SJCRH30 (cell line): Measurements from ENCODE around the gene UBR2. TPM values are rescaled to one million over a fixed set of nuclear protein-coding genes. Genes with fewer than 3 reads are reported as not detected.
"Not testable (repeated sequence)": the region's sequence is repeated elsewhere in the genome, so short reads cannot be mapped to it uniquely, and the experiment has no call there.

Source experiments
- DNase-seq, 2 experiments: peaks; one replicate each; pipeline ENCODE4 v3.0.0-alpha.2; 2015 to 2020
- H3K27ac ChIP-seq: fragments of 250-450 bp; sonication (Bioruptor Pico); 2 replicates; pipeline ENCODE4 v1.5.1; 2020; ENCODE audit warnings: mild to moderate bottlenecking, moderate library complexity
- H3K27me3 ChIP-seq: fragments of 250-450 bp; sonication (Bioruptor Pico); 2 replicates; pipeline ENCODE4 v1.5.1; 2020; ENCODE audit warnings: mild to moderate bottlenecking, moderate library complexity
- H3K36me3 ChIP-seq: fragments of 250-450 bp; sonication (Bioruptor Pico); 2 replicates; pipeline ENCODE4 v1.5.1; 2020; ENCODE audit warnings: mild to moderate bottlenecking, moderate library complexity
- H3K4me1 ChIP-seq: fragments of 250-450 bp; sonication (Bioruptor Pico); 2 replicates; pipeline ENCODE4 v1.5.1; 2020; ENCODE audit warnings: mild to moderate bottlenecking, moderate library complexity
- H3K4me3 ChIP-seq: fragments of 250-450 bp; sonication (Bioruptor Pico); 2 replicates; pipeline ENCODE4 v1.5.1; 2020; ENCODE audit warnings: mild to moderate bottlenecking, moderate library complexity
- H3K9me3 ChIP-seq: fragments of 250-450 bp; sonication (Bioruptor Pico); replicated peaks from 2 replicates; pipeline ENCODE4 v1.5.1; 2020; ENCODE audit warnings: mild to moderate bottlenecking, moderate library complexity
- total RNA-seq: library from RNA; depleted of rRNA; stranded (reverse); fragments of >200 nt; shearing (Covaris generic); gene quantifications from 2 replicates; pipeline ENCODE4 v1.2.3, GENCODE V29; 2014

UBR2 gene
- total RNA-seq, 1 experiment from 2014 or later = 27.4 TPM

GRCh38 chr6:42619963-42620362, 56.1 kb downstream of the UBR2 start:
- Histone ChIP-seq H3K4me1 (no peaks in the 10 kb centered on the region; the same call in 1 of the 2 replicates), H3K4me3 (no peak overlapping the region), H3K27me3 (no peaks in the 10 kb centered on the region), H3K9me3 (no peaks in the 10 kb centered on the region), H3K36me3 (peaks cover 12% of the 10 kb centered on the region), H3K27ac (no peak overlapping the region)
- DNase-seq = no peak

DNA sequence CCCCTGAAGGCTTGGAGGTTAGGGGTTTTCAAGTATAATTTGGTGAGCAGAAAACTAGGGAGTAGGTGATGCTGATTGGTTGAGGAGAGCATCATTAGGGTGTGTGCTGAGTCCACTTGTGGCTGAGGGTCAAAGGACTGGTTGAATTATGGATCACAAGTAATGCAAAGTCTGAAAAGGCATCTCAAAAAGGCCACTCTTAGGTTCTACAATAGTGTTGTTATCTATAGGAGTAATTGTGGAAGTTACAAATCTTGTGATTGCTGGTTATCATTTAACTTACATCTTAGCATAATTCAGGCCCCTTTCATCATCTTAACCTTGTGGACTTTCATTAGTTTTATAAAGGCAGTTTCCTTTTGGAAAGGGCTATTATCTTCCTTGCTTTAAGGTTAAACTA, 60.8 kb downstream of the UBR2 start:
- no peaks in the 10 kb centered on the region for H3K4me1 ChIP-seq
- no peaks in the 10 kb centered on the region for H3K9me3 ChIP-seq
- H3K27ac ChIP-seq = no peak overlapping the region
- H3K36me3 ChIP-seq = peaks cover 9% of the 10 kb centered on the region
- no peak overlapping the region for H3K4me3 ChIP-seq
- H3K27me3 ChIP-seq = no peaks in the 10 kb centered on the region
- no peak for DNase-seq

- no peak for DNase-seq
- H3K27ac ChIP-seq = no peak overlapping the region
- no peaks in the 10 kb centered on the region for H3K9me3 ChIP-seq
- H3K4me3 ChIP-seq = no peak overlapping the region
- no peaks in the 10 kb centered on the region for H3K27me3 ChIP-seq
- no peaks in the 10 kb centered on the region for H3K4me1 ChIP-seq
- peaks cover 5% of the 10 kb centered on the region; the same call in 1 of the 2 replicates for H3K36me3 ChIP-seq
Observed at GRCh38 chr6:42627044-42627443, 63.2 kb downstream of the UBR2 start.

DNA sequence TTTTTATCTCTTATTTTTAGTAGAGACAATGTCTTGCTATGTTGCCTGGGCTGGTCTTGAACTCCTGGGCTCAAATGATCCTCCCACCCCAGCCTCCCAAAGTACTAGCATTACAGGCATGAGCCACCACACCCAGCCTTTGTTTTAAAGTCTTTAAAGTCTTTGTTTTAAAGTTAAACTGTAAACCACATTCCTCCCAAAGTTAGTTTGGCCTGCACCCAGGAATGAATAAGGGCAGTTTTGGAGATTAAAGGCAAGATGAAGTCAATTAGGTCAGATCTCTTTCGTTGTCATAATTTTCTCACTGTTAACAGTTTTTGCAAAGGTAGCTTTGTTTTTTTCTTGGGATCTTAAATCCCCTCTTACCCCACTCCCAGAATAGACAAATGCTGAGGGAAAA, 63.8 kb downstream of the UBR2 start:
- no peaks in the 10 kb centered on the region for H3K9me3 ChIP-seq
- no peaks in the 10 kb centered on the region for H3K27me3 ChIP-seq
- H3K27ac ChIP-seq = no peak overlapping the region
- no peak overlapping the region for H3K4me3 ChIP-seq
- H3K4me1 ChIP-seq = no peaks in the 10 kb centered on the region
- peaks cover 8% of the 10 kb centered on the region; the same call in 1 of the 2 replicates for H3K36me3 ChIP-seq
- peak in 1 of 2 experiments; percentile 3 for DNase-seq

DNA sequence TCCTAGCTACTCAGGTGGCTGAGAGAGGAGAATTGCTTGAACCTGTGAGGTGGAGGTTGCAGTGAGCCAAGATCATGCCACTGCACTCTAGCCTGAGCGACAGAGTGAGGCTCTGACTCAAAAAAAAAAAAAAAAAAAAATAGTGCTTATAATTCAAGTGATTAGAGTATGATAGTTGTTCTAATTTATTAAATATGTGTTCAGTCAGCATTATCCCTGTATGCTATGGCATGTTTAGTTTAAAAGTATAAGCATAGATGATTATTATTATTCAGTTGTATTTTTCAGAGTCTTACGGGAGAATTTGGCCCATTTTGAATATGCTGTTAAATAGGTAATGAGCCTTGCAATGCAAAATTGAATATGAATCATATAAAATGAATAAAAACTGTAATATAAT, 64.8 kb downstream of the UBR2 start:
- DNase-seq = no peak
- Histone ChIP-seq H3K9me3 (no peaks in the 10 kb centered on the region), H3K4me1 (no peaks in the 10 kb centered on the region), H3K36me3 (peaks cover 13% of the 10 kb centered on the region), H3K27me3 (no peaks in the 10 kb centered on the region), H3K4me3 (no peak overlapping the region), H3K27ac (no peak overlapping the region)

DNA sequence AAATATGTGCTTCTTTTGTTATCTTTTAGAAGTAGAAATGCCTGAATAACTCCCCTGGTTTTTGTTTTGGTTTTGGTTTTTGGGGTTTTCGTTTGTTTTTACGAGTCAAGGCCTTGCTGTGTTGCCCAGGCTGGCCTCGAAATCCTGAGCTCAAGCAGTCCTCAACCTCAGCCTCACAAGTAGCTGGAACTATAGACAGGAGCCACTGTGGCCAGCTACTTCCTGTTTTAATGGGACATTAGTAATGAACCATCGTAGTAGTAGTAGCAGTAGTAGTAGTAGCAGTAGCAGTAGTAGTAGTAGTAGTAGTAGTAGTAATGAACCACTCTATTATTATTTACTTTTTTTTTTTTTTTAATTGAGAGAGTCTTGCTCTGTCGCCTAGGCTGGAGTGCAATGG, 66.0 kb downstream of the UBR2 start:
- no peaks in the 10 kb centered on the region for H3K27me3 ChIP-seq
- H3K27ac ChIP-seq = no peak overlapping the region
- no peak for DNase-seq
- no peaks in the 10 kb centered on the region for H3K4me1 ChIP-seq
- no peak overlapping the region for H3K4me3 ChIP-seq
- peaks cover 16% of the 10 kb centered on the region for H3K36me3 ChIP-seq
- no peaks in the 10 kb centered on the region for H3K9me3 ChIP-seq

GRCh38 chr6:42637681-42638080, 73.9 kb downstream of the UBR2 start:
- no peaks in the 10 kb centered on the region for H3K9me3 ChIP-seq
- H3K36me3 ChIP-seq = peaks cover 38% of the 10 kb centered on the region
- no peak overlapping the region for H3K27ac ChIP-seq
- no peak overlapping the region for H3K4me3 ChIP-seq
- no peaks in the 10 kb centered on the region for H3K4me1 ChIP-seq
- no peaks in the 10 kb centered on the region for H3K27me3 ChIP-seq
- DNase-seq = no peak

DNA sequence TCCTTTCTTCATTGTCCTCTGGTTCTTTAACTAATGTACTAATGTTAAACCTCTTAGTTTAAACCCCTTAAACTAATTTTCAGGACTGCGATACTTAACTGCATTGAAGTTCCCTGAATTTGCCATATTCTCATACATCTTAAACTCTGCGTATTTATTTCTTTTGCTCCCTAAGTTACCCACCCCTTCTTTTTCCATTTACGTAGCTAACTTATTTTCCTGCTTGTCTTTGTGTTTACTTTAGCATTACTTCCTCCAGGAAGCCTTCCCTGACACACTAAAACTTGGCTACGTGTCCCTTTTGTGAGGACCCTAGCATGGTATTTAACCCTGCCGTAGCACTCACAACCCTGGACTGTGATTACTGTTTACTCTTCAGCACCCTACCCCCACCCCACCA, 79.0 kb downstream of the UBR2 start:
- Histone ChIP-seq H3K4me3 (no peak overlapping the region), H3K9me3 (no peaks in the 10 kb centered on the region), H3K4me1 (no peaks in the 10 kb centered on the region; the same call in 1 of the 2 replicates), H3K27me3 (no peaks in the 10 kb centered on the region), H3K36me3 (peaks cover 21% of the 10 kb centered on the region), H3K27ac (no peak overlapping the region)
- no peak for DNase-seq

- no peak overlapping the region for H3K4me3 ChIP-seq
- H3K9me3 ChIP-seq = no peaks in the 10 kb centered on the region
- no peaks in the 10 kb centered on the region for H3K27me3 ChIP-seq
- H3K27ac ChIP-seq = no peak overlapping the region
- no peak for DNase-seq
- H3K36me3 ChIP-seq = peaks cover 16% of the 10 kb centered on the region
- no peaks in the 10 kb centered on the region; the same call in 1 of the 2 replicates for H3K4me1 ChIP-seq
Observed at GRCh38 chr6:42644211-42644610, 80.4 kb downstream of the UBR2 start.

DNA sequence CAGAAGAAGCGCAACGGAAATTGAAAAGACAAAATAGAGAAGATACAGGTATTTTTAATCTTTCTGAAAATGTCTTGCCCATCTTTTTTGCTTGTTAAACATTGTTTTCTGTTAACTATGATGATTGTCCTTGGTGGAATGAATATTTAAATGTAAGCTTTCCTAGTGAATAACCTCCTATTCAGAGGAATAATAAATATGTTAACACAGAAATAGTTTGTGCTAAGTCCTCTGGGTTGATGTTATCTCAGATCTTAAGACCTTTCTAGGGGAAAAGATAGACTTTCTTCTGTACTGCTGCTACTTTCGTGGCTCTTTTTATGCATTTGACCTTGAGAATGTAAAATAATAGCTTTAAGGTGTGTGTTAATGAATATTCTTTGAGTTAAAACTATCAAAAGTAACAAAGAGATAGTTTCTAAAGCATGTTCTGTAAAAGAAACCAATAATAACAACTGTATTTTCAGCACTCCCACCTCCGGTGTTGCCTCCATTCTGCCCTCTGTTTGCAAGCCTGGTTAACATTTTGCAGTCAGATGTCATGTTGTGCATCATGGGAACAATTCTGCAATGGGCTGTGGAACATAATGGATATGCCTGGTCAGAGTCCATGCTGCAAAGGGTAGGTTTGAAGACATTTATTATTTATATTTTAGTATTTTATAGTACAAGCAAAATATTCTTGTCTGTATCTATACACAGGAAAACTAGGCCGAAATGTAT, 88.4 kb downstream of the UBR2 start:
- H3K27ac ChIP-seq = no peak overlapping the region
- H3K4me3 ChIP-seq = no peak overlapping the region
- no peaks in the 10 kb centered on the region for H3K27me3 ChIP-seq
- H3K9me3 ChIP-seq = no peaks in the 10 kb centered on the region
- no peaks in the 10 kb centered on the region for H3K4me1 ChIP-seq
- H3K36me3 ChIP-seq = peaks cover 23% of the 10 kb centered on the region
- DNase-seq = no peak

GRCh38 chr6:42653851-42654250, 90.0 kb downstream of the UBR2 start:
- Histone ChIP-seq H3K9me3 (no peaks in the 10 kb centered on the region), H3K4me1 (no peaks in the 10 kb centered on the region), H3K27me3 (no peaks in the 10 kb centered on the region), H3K27ac (no peak overlapping the region), H3K36me3 (peaks cover 39% of the 10 kb centered on the region), H3K4me3 (no peak overlapping the region)
- DNase-seq = no peak

DNA sequence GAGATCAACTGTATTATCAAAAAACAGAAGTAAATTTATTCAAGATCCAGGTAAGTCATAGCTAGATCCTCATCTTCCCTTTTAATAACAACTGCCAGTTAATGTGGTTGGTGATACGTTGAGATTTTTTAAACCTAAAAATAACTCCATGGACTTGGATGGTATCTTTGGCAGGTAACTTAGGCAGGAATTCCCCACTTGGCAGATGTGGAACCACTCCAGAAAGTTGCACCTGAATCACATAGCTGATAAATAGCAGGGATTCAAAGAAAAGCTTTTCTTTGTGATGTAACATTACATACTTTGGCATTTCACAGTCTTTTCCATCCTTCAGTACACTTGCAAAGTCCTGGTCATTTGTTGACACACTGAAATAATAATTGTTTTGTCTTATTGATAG, 96.0 kb downstream of the UBR2 start:
- H3K27me3 ChIP-seq = no peaks in the 10 kb centered on the region
- H3K36me3 ChIP-seq = peaks cover 47% of the 10 kb centered on the region
- no peaks in the 10 kb centered on the region for H3K9me3 ChIP-seq
- H3K4me3 ChIP-seq = no peak overlapping the region
- H3K4me1 ChIP-seq = no peaks in the 10 kb centered on the region
- DNase-seq = no peak
- H3K27ac ChIP-seq = no peak overlapping the region

DNA sequence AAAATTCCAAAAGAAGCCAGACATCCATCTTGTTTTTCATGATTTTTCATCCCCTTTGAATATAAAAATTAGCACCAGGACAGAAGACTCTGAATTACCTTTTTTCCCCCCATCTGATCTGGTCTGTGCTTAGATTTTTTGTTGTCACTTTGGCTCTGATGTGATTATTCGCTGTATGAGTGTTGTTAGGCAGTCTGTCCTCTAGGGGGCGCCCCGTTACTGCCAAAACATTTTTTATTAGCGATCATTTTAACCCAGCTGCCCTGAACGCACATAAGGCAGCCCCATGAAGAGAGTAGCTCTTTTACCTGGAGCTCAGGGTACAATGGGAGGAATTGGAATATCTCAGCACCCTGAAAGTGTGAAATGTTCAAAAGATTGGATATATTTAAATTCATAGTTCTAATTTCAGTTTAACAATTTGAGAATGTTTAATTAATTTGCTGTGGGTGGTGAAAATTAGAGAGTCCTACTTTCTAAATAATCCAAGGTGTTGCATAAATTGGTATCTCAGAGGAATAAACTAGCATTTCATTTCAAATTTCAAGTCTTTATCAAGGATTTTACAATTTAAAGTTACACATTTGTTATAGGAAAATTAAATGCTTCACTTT, 97.8 kb downstream of the UBR2 start:
- Histone ChIP-seq H3K27ac (no peak overlapping the region), H3K4me1 (no peaks in the 10 kb centered on the region), H3K27me3 (no peaks in the 10 kb centered on the region), H3K9me3 (no peaks in the 10 kb centered on the region), H3K4me3 (no peak overlapping the region), H3K36me3 (peaks cover 54% of the 10 kb centered on the region)
- DNase-seq = peak; percentile 68 to 88

- no peaks in the 10 kb centered on the region for H3K9me3 ChIP-seq
- no peak overlapping the region for H3K4me3 ChIP-seq
- no peaks in the 10 kb centered on the region for H3K27me3 ChIP-seq
- no peak for DNase-seq
- no peak overlapping the region for H3K27ac ChIP-seq
- H3K36me3 ChIP-seq = peaks cover 30% of the 10 kb centered on the region
- no peaks in the 10 kb centered on the region for H3K4me1 ChIP-seq
Observed at GRCh38 chr6:42664718-42665117, 100.9 kb downstream of the UBR2 start.

GRCh38 chr6:42674368-42674767, 110.5 kb downstream of the UBR2 start:
- not testable (repeated sequence) for H3K27me3 ChIP-seq, H3K4me1 ChIP-seq, H3K9me3 ChIP-seq, DNase-seq, H3K27ac ChIP-seq, H3K4me3 ChIP-seq
- H3K36me3 ChIP-seq = peaks cover 44% of the 10 kb centered on the region

DNA sequence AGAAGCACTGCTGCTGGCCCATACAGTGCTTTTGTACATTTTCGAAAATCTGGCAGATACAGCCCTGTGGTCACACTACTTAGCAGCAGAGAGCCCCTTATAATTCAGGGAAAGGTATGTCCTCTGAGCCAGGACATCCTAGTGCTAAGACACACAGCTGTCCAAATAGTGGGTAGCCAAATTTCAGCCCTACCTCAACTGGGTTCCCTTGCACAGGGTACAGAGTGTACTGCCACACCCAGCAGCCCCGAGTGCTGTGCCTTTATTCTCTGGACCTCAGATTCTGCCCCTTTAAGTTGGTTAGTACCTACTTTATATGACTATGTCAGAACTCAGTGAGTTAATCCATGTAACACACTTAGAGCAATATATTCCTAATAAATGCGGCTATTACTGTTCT, 111.0 kb downstream of the UBR2 start:
- H3K36me3 ChIP-seq = peaks cover 48% of the 10 kb centered on the region
- no peaks in the 10 kb centered on the region for H3K9me3 ChIP-seq
- no peaks in the 10 kb centered on the region for H3K27me3 ChIP-seq
- DNase-seq = no peak
- no peak overlapping the region for H3K4me3 ChIP-seq
- H3K4me1 ChIP-seq = no peaks in the 10 kb centered on the region
- no peak overlapping the region for H3K27ac ChIP-seq
